Lung (tissue), 12 donors: Measurements from ENCODE around the gene GUCA2B. TPM values are rescaled to one million over a fixed set of nuclear protein-coding genes. Genes with fewer than 3 reads are reported as not detected.

Experiments used
- ATAC-seq: fragments of 200-7000 bp; cut with Tn5 transposase; one replicate; pipeline ENCODE4 v1.9.1; 2020; ENCODE audit warnings: moderate number of reproducible peaks; ENCODE audit not compliant: insufficient read depth, low FRiP score
- DNase-seq, 3 donors: peaks; one replicate each; pipeline ENCODE4 v3.0.0-alpha.2; 2013 to 2017
- H3K27ac ChIP-seq, 2 donors: one replicate each; pipeline ENCODE4 v1.5.1; 2013; ENCODE audit warnings: mild to moderate bottlenecking in 2 of 2, moderate library complexity in 2 of 2, control low read depth in 1 of 2, inconsistent platforms in 1 of 2, low read depth in 1 of 2, low read length in 1 of 2
- H3K27me3 ChIP-seq, 3 donors: one replicate each; pipeline ENCODE4 v1.5.1; 2013; ENCODE audit warnings: low read length in 2 of 3; ENCODE audit not compliant: control insufficient read depth in 3 of 3, insufficient read depth in 3 of 3
- H3K36me3 ChIP-seq, 4 donors: one replicate each; pipeline ENCODE4 v1.5.1; 2013; ENCODE audit warnings: low read length in 4 of 4, mild to moderate bottlenecking in 1 of 4, moderate library complexity in 1 of 4; ENCODE audit not compliant: control insufficient read depth in 4 of 4, insufficient read depth in 4 of 4
- H3K4me1 ChIP-seq, 5 donors: one replicate each; pipeline ENCODE4 v1.5.1; 2013; ENCODE audit warnings: low read length in 5 of 5, mild to moderate bottlenecking in 2 of 5, moderate library complexity in 1 of 5; ENCODE audit not compliant: control insufficient read depth in 5 of 5, insufficient read depth in 5 of 5
- H3K4me3 ChIP-seq: one replicate; pipeline ENCODE4 v1.5.1; 2013; ENCODE audit warnings: mild to moderate bottlenecking, control low read depth, moderate library complexity
- H3K9ac ChIP-seq, 2 donors: one replicate each; pipeline ENCODE4 v1.5.1; 2013; ENCODE audit warnings: low read length in 2 of 2, control low read depth in 1 of 2; ENCODE audit not compliant: insufficient read depth in 1 of 2
- H3K9me3 ChIP-seq, 4 donors: one replicate each; pipeline ENCODE4 v1.5.1; 2013; ENCODE audit warnings: low read length in 3 of 4, mild to moderate bottlenecking in 1 of 4, moderate library complexity in 1 of 4; ENCODE audit not compliant: control insufficient read depth in 4 of 4, insufficient read depth in 3 of 4
- WGBS, 2 donors: extraction: QIAGEN DNeasy Blood & Tissue Kit; methylation state at CpG; one replicate each; pipeline ENCODE4 v1.1.7; 2013; 5-methylcytosine and 5-hydroxymethylcytosine counted together
- polyA plus RNA-seq, 2 donors: library from polyadenylated mRNA; stranded (reverse); fragments of 200-250 nt; gene quantifications; one replicate each; pipeline ENCODE4 v1.2.1, GENCODE V29; 2013
- total RNA-seq, 2 donors: library from RNA; depleted of rRNA in 1 of 2; stranded (reverse); fragments of >200 nt in 1 of 2; gene quantifications; one replicate each; pipeline ENCODE4 v1.2.1, GENCODE V29; 2014 to 2021
- TF ChIP-seq, protein P1 (sequence below): IDR thresholded peaks from 2 replicates; pipeline ENCODE4 v1.5.1; 2012; ENCODE audit warnings: mild to moderate bottlenecking; ENCODE audit errors: control extremely low read depth, extremely low read depth
- donor health status: control.
- donor health status: control.
- donor health status: Bipolar disorder and iron deficiency.
- donor health status: healthy.
- donor health status: DM: yes; HTN: yes; CAD: no.

Gene GUCA2B
- total and polyA plus RNA-seq, 4 donors: not detected

DNA sequence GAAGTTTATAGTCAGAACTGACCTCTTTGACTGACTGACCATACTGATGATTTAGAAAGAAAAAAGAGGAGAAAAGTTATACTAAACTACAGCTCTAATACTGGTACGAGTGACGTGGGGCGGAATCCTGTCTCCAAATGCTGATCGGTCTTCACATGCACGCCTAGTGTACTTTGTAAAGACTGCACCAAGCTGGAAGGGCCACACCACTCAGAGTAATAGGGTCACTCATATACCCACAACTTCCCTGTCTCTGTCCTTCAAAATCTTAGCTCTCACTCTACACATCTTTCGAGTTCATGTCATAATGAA is 30.7 kb downstream of the GUCA2B start:
- H3K9ac ChIP-seq: no peak overlapping the region
- H3K9me3 ChIP-seq: no peaks in the 10 kb centered on the region
- ATAC-seq (no peak), DNase-seq (no peak)
- H3K4me1 ChIP-seq: peaks cover 2 to 29% (median 12%) of the 10 kb centered on the region in 5 donors
- peaks cover 12 to 17% (median 14%) of the 10 kb centered on the region in 4 donors for H3K36me3 ChIP-seq
- no peak overlapping the region for H3K4me3 ChIP-seq
- no peak overlapping the region for H3K27ac ChIP-seq
- TF ChIP-seq, protein P1, sequence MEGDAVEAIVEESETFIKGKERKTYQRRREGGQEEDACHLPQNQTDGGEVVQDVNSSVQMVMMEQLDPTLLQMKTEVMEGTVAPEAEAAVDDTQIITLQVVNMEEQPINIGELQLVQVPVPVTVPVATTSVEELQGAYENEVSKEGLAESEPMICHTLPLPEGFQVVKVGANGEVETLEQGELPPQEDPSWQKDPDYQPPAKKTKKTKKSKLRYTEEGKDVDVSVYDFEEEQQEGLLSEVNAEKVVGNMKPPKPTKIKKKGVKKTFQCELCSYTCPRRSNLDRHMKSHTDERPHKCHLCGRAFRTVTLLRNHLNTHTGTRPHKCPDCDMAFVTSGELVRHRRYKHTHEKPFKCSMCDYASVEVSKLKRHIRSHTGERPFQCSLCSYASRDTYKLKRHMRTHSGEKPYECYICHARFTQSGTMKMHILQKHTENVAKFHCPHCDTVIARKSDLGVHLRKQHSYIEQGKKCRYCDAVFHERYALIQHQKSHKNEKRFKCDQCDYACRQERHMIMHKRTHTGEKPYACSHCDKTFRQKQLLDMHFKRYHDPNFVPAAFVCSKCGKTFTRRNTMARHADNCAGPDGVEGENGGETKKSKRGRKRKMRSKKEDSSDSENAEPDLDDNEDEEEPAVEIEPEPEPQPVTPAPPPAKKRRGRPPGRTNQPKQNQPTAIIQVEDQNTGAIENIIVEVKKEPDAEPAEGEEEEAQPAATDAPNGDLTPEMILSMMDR: no peak
- H3K27me3 ChIP-seq: no peaks in the 10 kb centered on the region
- WGBS, 2 donors: 97 to 99% methylated on average over 6 of the region's 6 CpGs

DNA sequence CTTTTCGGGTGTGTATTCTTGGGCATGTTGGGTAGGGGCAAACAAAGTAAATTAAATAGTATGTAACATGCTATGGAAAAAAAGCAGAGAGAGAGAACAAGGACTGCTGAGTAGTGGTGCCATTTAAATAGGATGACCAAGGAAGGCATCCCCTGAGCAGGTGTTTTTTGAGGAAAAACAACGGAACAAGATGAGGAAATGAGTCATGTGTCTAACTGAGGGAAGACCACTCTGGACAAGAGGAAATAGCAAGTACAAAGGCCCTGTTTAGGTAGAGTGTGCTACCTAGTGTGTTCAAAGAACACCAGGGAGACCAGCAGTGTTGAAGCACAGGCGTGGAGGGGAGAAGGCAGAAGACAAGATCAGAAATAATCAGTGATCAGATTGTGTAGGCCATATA is 31.4 kb downstream of the GUCA2B start:
- TF ChIP-seq, protein P1: no peak
- Histone ChIP-seq H3K27me3 (no peaks in the 10 kb centered on the region), H3K4me1 (peaks cover 2 to 23% (median 11%) of the 10 kb centered on the region in 5 donors), H3K36me3 (peaks cover 14 to 18% (median 16%) of the 10 kb centered on the region in 4 donors), H3K27ac (no peak overlapping the region), H3K9me3 (no peaks in the 10 kb centered on the region), H3K9ac (no peak overlapping the region), H3K4me3 (no peak overlapping the region)
- WGBS, 2 donors: 69 to 74% methylated on average over 3 of the region's 3 CpGs
- ATAC-seq: no peak
- no peak for DNase-seq

DNA sequence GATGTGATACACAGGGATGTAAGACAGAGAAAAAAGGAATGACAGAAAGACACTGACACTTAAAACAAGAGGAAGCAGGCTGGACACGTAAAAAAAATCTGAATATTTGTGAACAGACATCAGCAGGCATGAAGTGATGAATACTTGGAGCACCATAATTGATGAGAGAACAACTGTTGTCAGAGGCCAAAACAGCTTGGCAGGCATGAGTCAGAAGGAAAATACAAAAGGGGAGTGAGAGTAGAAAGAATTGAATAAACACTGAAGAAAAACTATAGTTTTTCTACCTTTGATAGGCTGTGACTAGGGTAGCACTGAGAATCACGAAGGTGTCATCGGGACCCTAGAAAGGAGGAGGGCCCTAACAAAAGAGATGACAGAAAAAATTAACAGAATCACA is 32.9 kb downstream of the GUCA2B start:
- peaks cover 10 to 22% (median 16%) of the 10 kb centered on the region in 4 donors for H3K36me3 ChIP-seq
- ATAC-seq: no peak
- H3K4me3 ChIP-seq: no peak overlapping the region
- H3K4me1 ChIP-seq: peaks cover 0 to 13% (median 3%) of the 10 kb centered on the region in 5 donors
- WGBS, 2 donors: 88 to 89% methylated on average over 3 of the region's 3 CpGs
- H3K27me3 ChIP-seq: no peaks in the 10 kb centered on the region
- no peaks in the 10 kb centered on the region for H3K9me3 ChIP-seq
- TF ChIP-seq, protein P1: no peak
- H3K9ac ChIP-seq: no peak overlapping the region
- no peak overlapping the region for H3K27ac ChIP-seq
- no peak for DNase-seq
